ENCODE measurements around the gene LSM7.
A peak's percentile ranks its signal among the peaks of the same experiment; 100 is the strongest.
"Not testable (repeated sequence)": the region's sequence is repeated elsewhere in the genome, so short reads cannot be mapped to it uniquely, and the experiment has no call there.

LSM7 gene

GRCh38 chr19:2302319-2303210 lies 25.8 kb downstream of the LSM7 start:
- no peak for DNase-seq (ENCODE audit: low read depth in 2 of 2)

DNA sequence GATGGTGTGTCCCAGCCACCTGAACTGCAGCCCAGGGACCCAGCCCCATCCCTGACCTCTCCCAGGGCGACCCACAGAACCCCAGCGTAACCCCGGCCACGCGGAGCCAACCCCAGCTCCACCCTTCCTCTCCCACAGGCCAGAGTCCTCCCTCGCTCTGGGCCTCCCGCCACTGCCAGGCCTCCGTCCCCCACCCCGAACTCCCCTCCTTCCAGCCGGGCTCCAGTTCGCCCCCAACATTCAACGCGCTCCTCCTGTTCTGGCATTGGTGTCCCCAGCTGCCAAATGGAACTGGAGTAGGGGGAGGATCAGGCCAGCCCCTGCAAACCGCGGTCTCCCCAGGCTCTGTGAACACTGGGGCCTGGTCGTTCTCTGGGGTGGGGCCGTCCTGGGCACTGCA lies 27.9 kb downstream of the LSM7 start:
- no peak for DNase-seq (ENCODE audit: low read depth in 2 of 2)

DNA sequence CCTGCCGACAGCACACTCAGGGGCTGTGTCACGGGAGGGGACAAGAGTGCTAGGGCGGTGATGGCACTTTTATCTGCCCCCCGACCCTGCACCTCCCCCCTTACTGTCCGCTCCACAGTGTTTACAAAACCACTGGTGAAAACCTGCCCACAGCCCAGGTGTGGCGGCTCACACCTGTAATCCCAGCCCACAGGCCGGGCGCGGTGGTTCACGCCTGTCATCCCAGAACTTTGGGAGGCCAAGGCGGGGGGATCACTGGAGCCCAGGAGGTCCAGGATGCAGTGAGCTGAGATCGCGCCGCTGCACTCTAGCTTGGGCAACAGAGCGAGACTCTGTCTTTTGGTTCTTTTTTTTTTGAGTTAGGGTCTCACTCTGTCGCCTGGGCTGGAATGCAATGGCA lies 32.2 kb downstream of the LSM7 start:
- no peak for DNase-seq (ENCODE audit: low read depth in 2 of 2)

GRCh38 chr19:2294687-2295335 lies 33.6 kb downstream of the LSM7 start:
- DNase-seq (ENCODE audit: low read depth in 2 of 2) = no peak

DNA sequence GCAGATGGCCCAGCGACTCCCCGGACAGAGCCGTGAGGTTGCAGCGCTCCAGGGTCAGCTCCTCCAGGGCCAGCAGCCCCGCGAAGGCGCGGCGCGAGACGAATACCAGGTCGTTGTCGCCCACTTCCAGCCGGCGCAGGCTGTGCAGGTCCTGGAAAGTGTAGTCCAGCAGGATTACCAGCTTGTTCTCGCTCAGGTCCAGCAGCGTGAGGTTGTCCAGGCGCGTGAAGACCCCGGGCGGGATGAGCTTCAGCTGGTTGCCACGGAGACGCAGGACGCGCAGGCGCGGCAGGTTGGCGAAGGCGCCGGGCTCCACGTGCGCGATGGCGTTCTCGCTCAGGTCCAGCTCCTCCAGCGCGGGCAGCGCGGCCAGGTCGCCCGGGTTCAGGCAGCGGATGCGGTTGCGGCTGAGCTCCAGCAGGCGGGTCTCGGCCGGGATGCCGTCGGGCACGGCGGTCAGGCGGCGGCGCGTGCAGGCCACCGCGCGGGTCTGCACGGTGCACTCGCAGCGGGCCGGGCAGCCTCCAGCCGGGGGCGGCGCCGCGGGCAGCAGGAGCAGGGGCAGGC lies 37.1 kb downstream of the LSM7 start:
- DNase-seq (ENCODE audit: low read depth in 2 of 2) = no peak

DNA sequence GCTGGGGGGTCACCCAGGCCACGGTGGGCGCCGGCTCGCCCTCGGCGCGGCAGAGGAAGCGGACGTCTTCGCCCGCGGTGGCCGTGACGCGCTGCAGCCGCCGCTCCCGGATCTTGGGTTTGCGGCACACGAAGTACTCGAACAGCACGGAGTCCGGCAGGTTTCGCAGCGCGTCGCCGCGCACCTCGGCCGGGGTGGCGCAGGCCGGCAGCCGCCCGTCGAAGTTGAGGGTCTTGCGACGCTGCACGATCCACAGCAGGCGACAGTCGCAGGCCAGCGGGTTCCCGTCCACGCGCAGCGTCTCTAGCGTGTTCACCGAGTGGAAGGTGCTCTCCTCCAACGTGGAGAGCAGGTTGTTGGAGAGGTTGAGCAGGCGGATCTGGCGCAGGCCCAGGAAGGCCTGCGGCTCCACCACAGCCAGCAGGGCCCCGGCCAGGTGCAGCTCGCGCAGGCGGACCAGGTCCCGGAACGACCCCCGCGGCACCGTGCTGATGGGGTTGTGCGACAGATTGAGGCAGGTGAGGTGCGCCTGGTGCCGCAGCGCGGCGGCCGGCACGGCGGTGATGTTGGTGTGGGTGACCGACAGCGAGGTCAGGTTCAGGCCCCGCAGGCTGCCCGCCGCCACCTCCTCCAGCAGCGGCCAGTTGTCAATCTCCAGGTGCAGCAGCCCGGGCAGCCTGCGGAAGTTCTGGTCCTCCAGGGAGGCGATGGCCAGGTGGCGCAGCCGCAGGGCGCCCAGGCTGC lies 37.8 kb downstream of the LSM7 start:
- no peak for DNase-seq (ENCODE audit: low read depth in 2 of 2)

- DNase-seq (ENCODE audit: low read depth in 2 of 2) = peak in 1 of 2 donors; percentile 45
Observed at GRCh38 chr19:2289714-2290435, 38.5 kb downstream of the LSM7 start.

- DNase-seq (ENCODE audit: low read depth in 2 of 2) = no peak
Observed at GRCh38 chr19:2288818-2289713, 39.3 kb downstream of the LSM7 start.

- DNase-seq (ENCODE audit: low read depth in 2 of 2) = no peak
Observed at GRCh38 chr19:2288338-2288817, 40.0 kb downstream of the LSM7 start.

- DNase-seq (ENCODE audit: low read depth in 2 of 2) = no peak
Observed at GRCh38 chr19:2287585-2288337, 40.6 kb downstream of the LSM7 start.

DNA sequence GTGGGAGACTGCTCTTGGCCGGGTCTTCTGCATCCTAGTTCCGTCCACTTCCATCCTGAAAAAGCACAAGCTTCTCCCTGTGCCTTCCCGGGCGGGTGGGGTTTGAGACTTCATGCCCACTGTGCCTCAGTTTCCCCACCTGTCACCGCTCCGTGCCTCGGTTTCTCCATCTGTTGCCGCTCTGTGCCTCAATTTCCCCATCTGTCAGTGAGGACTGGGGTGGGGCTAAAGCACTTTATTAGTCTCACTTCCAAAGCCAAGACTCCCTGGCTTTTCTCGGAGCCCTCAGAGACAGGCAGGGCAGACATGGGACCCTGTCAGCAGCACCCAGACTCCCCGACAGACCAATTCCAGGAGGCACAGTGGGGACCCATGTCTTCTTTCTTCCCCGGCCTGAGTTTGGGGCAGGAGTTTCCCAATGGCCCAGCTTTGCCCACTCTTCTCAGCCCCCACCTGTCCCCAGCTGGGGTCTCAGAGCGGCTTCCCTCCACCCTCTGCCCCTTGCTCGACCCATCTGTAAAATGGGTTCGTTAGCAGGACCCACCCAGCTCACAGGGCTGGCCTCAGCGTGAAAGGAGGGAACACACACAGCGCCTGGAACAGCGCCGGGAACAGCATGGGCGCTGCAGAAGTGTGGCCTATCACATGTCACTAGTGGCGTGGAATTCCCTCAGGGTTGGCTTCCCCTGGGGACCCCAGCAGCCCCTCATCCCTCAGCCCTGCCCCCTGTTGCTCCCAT lies 41.8 kb downstream of the LSM7 start:
- DNase-seq (ENCODE audit: low read depth in 2 of 2) = no peak

- DNase-seq (ENCODE audit: low read depth in 2 of 2) = no peak
Observed at GRCh38 chr19:2283835-2284507, 44.4 kb downstream of the LSM7 start.

DNA sequence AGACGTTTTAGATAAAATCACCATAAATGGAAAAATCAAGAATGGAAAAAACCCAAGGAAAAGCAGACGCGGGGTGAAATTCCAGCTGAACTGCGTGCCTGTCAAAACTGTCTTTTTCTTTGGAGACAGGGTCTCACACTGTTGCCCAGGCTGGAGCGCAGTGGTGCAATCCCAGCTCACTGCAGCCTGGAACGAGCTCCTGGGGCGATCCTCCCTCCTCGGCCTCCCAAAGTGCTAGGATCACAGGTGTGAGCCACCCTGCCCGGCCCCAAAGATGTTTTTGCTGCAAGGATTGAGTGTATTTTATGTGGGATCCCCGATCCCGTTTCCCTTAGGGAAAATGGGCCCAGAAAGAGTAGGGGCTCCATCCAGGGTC lies 45.5 kb downstream of the LSM7 start:
- DNase-seq (ENCODE audit: low read depth in 2 of 2) = no peak

DNA sequence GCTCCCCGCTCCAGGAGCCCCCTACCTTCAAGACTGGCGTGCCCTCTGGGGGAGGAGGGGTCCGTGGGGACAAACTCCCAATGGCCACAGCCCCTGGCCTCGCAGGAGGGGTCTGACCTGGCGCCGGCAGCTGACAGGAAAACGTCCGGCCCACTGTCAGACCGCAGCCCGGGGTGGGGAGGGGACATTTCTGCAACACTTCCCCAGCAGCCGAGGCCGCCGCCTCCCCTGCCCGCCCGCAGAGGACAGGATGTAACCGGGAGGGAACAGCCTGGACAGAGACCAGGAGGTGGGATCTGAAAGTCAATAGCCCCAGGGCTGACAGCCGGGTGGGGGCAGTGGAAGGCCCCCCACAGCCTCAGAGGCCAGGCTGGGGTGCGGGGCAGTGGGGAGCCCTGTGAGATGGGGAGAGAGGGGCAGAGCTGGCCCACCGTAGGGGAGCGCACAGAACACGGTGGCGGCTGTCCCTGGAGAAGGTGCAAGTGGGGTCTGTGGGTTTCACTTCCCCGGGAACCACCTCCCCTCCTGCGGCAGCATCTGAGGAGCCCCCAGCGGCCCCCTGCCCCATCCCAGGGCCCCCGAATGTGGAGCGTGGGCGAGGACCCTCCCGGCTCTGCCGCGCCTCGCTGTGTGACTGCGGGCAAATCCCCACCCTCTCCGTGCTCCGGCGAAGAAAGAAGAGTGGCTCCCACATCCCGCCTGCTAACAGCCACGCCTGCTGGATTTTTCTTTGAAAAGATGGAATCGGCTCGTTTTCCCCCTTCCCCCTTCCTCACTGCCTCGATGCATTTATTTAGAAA lies 46.1 kb downstream of the LSM7 start, which contains the start of gene PEAK3:
Gene PEAK3 (minus strand): TSS at position 114 of the 800 bp plus-strand sequence. CDS start 1,244 bp downstream, outside the sequence.
- DNase-seq (ENCODE audit: low read depth in 2 of 2) = peak in 1 of 2 donors; percentile 50

GRCh38 chr19:2281265-2282061 lies 46.9 kb downstream of the LSM7 start:
- DNase-seq (ENCODE audit: low read depth in 2 of 2) = not testable (repeated sequence)

DNA sequence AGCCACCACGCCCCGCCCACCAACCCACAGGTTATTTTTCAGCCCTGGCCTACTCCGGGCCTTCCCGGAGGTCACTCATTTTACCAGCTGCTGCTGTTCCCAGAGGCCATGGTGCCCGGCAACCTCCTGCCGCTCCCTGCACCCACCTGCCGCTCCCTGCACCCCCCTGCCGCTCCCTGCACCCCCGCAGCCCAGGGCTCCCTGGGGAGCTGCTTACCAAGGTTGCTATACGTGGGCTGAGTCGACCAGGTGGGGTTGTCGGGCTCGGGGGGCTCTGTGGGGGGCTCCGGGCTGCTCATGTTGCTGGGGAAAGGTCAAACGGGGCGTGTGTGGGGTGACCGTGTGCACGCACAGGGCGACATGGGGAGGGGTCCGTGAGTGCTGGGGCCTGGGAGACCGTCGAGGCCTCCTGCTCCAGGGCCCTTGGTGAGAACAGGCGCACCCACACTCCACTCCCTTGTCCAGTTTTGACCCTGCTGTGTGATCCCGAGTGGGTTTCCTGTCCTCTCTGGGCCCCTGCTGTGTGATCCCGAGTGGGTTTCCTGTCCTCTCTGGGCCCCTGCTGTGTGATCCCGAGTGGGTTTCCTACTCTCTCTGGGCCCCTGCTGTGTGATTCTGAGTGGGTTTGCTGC lies 47.6 kb downstream of the LSM7 start:
- DNase-seq (ENCODE audit: low read depth in 2 of 2) = no peak

All from stimulated activated CD8-positive, alpha-beta memory T cell treated with anti-CD3 and anti-CD28 coated beads, Interleukin-7, amount 100 ng/mL, for 4 hours (primary cell).